Measurements from ENCODE around the gene DAB2. TPM values are rescaled to one million over a fixed set of nuclear protein-coding genes. Genes with fewer than 3 reads are reported as not detected.

Gene DAB2
- total and polyA plus RNA-seq, 8 donors = 3.1 to 74.4 (median 35.7) TPM

DNA sequence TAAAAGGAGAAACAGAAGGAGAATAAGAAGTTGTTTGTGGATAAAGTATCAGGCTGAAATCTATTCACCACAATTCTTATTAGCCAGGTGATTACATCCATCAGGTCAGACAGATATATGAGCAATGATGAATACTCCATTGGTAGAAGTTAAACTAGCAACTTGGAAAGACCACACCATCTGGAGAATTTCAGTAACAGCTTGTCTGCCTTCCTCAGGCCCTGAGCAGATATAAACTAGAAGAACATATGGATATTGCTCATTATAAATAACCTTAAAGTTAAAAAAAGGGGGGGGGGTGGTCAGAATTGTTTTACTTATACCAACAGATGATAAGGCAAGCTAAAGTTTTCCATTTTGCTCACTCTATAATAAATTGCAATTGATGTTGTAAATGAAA, 10.4 kb downstream of the DAB2 start:
- no peak for DNase-seq
- Histone ChIP-seq H3K36me3 (no peaks in the 10 kb centered on the region), H3K4me3 (no peak overlapping the region), H3K4me1 (peaks cover 0 to 59% (median 9%) of the 10 kb centered on the region in 4 donors), H3K27ac (no peak overlapping the region), H3K9me3 (no peaks in the 10 kb centered on the region), H3K27me3 (no peaks in the 10 kb centered on the region)
- TF ChIP-seq, protein P1, sequence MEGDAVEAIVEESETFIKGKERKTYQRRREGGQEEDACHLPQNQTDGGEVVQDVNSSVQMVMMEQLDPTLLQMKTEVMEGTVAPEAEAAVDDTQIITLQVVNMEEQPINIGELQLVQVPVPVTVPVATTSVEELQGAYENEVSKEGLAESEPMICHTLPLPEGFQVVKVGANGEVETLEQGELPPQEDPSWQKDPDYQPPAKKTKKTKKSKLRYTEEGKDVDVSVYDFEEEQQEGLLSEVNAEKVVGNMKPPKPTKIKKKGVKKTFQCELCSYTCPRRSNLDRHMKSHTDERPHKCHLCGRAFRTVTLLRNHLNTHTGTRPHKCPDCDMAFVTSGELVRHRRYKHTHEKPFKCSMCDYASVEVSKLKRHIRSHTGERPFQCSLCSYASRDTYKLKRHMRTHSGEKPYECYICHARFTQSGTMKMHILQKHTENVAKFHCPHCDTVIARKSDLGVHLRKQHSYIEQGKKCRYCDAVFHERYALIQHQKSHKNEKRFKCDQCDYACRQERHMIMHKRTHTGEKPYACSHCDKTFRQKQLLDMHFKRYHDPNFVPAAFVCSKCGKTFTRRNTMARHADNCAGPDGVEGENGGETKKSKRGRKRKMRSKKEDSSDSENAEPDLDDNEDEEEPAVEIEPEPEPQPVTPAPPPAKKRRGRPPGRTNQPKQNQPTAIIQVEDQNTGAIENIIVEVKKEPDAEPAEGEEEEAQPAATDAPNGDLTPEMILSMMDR (IDR thresholded peaks at IDR 0.05) = no peak
- no peak for TF ChIP-seq EP300 (IDR thresholded peaks at IDR 0.05)
- no peak for TF ChIP-seq POLR2A (IDR thresholded peaks at IDR 0.05)
- no peak for TF ChIP-seq POLR2AphosphoS5 (IDR thresholded peaks at IDR 0.05)
- intact Hi-C loops (cut with DNase I; ENCODE audit: low total_unique reads) = no loop called here

DNA sequence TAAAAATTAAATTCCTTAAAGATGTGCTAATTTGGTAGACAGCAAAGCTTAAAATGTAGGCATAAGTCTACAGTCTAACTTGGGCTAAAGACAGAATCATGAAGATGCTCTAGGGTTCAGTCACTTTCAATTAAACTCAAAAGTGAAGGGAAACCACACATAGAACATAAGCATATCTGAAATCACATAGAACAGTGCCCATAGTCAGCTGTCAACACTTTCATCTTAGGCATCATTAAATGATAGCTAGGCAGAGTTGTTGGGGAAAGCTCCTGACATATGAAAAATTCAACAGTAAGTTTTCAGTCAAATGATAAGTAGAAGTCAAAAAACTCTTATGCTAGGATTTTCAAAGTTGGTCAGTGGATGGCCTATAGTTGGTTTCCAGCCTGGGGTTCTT, 11.0 kb downstream of the DAB2 start:
- Histone ChIP-seq H3K27me3 (no peaks in the 10 kb centered on the region), H3K4me3 (no peak overlapping the region), H3K4me1 (peaks cover 0 to 53% (median 12%) of the 10 kb centered on the region in 4 donors), H3K9me3 (no peaks in the 10 kb centered on the region), H3K27ac (no peak overlapping the region), H3K36me3 (no peaks in the 10 kb centered on the region)
- DNase-seq = no peak
- TF ChIP-seq POLR2A (IDR thresholded peaks at IDR 0.05) (no peak), EP300 (IDR thresholded peaks at IDR 0.05) (no peak), POLR2AphosphoS5 (IDR thresholded peaks at IDR 0.05) (no peak)
- TF ChIP-seq, protein P1 (IDR thresholded peaks at IDR 0.05) = no peak
- intact Hi-C loops (cut with DNase I; ENCODE audit: low total_unique reads) = no loop called here

DNA sequence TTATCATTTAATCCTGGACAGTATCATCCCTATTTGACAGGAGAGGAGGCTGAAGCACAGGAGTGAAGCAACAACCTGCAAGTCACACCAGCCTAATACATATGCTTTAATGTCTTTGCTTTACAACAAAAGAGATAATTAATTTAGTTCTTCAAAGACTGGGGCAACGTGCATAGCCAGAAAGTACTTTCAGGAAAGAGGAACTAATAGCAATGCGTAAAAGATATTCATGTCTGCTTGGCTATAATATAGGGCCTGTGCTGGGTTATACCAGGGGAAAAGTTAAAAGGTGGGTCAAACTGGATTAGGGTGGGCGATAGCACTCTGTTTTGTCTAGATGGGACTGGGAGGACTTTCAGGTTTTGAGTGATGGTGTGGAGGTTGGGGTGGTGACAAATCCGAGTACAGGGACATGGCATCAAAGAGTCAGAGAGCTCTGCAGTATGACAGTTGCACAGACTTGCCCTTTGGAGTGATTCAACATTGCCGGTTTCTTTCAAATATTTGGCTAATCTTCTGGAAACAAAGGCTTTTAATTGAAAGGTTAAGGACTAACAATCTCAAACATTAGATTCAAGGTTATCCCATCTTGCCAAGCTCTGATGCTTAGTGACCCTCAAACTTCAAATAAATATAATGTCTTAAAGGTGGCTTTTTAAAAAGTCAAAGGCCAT, 11.9 kb downstream of the DAB2 start:
- Histone ChIP-seq H3K4me1 (peaks cover 0 to 53% (median 12%) of the 10 kb centered on the region in 4 donors), H3K27me3 (no peaks in the 10 kb centered on the region), H3K4me3 (no peak overlapping the region), H3K36me3 (no peaks in the 10 kb centered on the region), H3K9me3 (no peaks in the 10 kb centered on the region), H3K27ac (peak overlapping the region in 1 of 5 donors; percentile 22)
- TF ChIP-seq EP300 (IDR thresholded peaks at IDR 0.05) (no peak), POLR2A (IDR thresholded peaks at IDR 0.05) (no peak), POLR2AphosphoS5 (IDR thresholded peaks at IDR 0.05) (no peak)
- TF ChIP-seq, protein P1 (IDR thresholded peaks at IDR 0.05) = no peak
- WGBS, 5 donors = 52 to 67% (median 65%) methylated on average over 5 of the region's 5 CpGs
- no peak for DNase-seq
- intact Hi-C loops (cut with DNase I; ENCODE audit: low total_unique reads) = no loop called here

DNA sequence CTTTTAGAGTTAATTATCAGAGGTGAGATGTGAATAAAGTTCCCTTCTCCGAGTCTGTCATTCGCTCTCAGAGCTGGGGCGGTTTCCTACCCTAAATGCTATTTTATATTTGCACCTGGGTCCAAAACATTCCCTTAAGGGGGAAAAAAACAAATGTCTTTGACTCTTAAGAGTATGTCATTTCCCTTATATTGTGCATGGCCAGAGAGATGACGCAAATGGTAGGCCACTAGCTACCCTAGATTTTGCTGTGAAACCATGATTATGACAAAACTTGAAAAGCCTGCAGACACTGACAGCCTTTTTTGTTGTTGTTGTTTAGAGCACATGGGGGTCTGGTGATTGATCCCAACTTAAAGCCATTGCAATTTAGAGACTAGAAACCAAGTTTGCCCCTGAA, 12.8 kb downstream of the DAB2 start:
- Histone ChIP-seq H3K9me3 (no peaks in the 10 kb centered on the region), H3K36me3 (no peaks in the 10 kb centered on the region), H3K27ac (peak overlapping the region in 2 of 5 donors; percentile 9 to 45), H3K27me3 (no peaks in the 10 kb centered on the region), H3K4me1 (peaks cover 0 to 53% (median 12%) of the 10 kb centered on the region in 4 donors), H3K4me3 (no peak overlapping the region)
- no peak for TF ChIP-seq EP300 (IDR thresholded peaks at IDR 0.05)
- TF ChIP-seq POLR2A (IDR thresholded peaks at IDR 0.05) = no peak
- TF ChIP-seq, protein P1 (IDR thresholded peaks at IDR 0.05) = no peak
- TF ChIP-seq POLR2AphosphoS5 (IDR thresholded peaks at IDR 0.05) = no peak
- intact Hi-C loops (cut with DNase I; ENCODE audit: low total_unique reads) = no loop called here
- no peak for DNase-seq
- WGBS, 5 donors = 89 to 97% (median 95%) methylated on average over 4 of the region's 4 CpGs
